Activated CD4-positive, alpha-beta memory T cell treated with anti-CD3 and anti-CD28 coated beads, Interleukin-2, amount 10 ng/mL, durations not matched to agents 7 days and 5 days (primary cell): ENCODE measurements around the gene ALPK1. TPM values are rescaled to one million over a fixed set of nuclear protein-coding genes. Genes with fewer than 3 reads are reported as not detected.

Source experiments
- CTCF ChIA-PET: fragments of 350-600 bp; sonication (Branson Sonifier 250); formaldehyde crosslinking; loops from one replicate; lab custom pipeline; 2021; ENCODE audit warnings: antibody characterized with exemption, inconsistent platforms; lab: Charles Lee
- POLR2A ChIA-PET: fragments of 350-600 bp; sonication (Branson Sonifier 250); formaldehyde crosslinking; loops from one replicate; lab custom pipeline; 2021; ENCODE audit warnings: antibody characterized with exemption; lab: Charles Lee
- DNase-seq: peaks from one replicate; pipeline ENCODE4 v3.0.0-alpha.2; 2020
- H3K27ac Mint-ChIP-seq: one replicate; pipeline ENCODE4 v1.8.0; 2021; ENCODE audit warnings: mild to moderate bottlenecking, mixed read lengths
- H3K27me3 Mint-ChIP-seq: one replicate; pipeline ENCODE4 v1.8.0; 2021; ENCODE audit warnings: mixed read lengths
- H3K36me3 Mint-ChIP-seq: one replicate; pipeline ENCODE4 v1.8.0; 2021; ENCODE audit warnings: low read depth, mixed read lengths
- H3K4me1 Mint-ChIP-seq: one replicate; pipeline ENCODE4 v1.8.0; 2021; ENCODE audit warnings: mixed read lengths
- H3K4me3 Mint-ChIP-seq: one replicate; pipeline ENCODE4 v1.8.0; 2021; ENCODE audit warnings: mild to moderate bottlenecking, mixed read lengths
- H3K9me3 Mint-ChIP-seq: one replicate; pipeline ENCODE4 v1.8.0; 2021; ENCODE audit warnings: mixed read lengths
- total RNA-seq, 2 experiments: library from RNA; stranded (reverse); gene quantifications; one replicate each; pipeline ENCODE4 v1.2.3, GENCODE V29; 2021

Gene ALPK1
- 10 to 100 TPM; 11.4 to 12.3 TPM for total RNA-seq

GRCh38 chr4:112296949-112297880 is at the start of gene ALPK1:
ALPK1 (plus strand) TSS chr4:112297369.
- CTCF ChIA-PET, result interaction anchor here (0.7 to 1.5 kb wide), 4 partner anchors 13 to 420 kb away, joined by 3 to 4 read pairs (median 3); no protein-coding TSS in a partner anchor
- H3K27me3 Mint-ChIP-seq, result no peaks in the 10 kb centered on the region
- POLR2A ChIA-PET, result interaction anchor here (0.6 to 2.2 kb wide), 3 partner anchors 10 to 336 kb away, joined by 3 to 26 read pairs (median 3); partner anchors contain the start of gene TIFA
- H3K27ac Mint-ChIP-seq, result peak within 1 kb of the TSS; percentile 68
- H3K4me1 Mint-ChIP-seq, result peaks cover 25% of the 10 kb centered on the region
- no peaks in the 10 kb centered on the region for H3K36me3 Mint-ChIP-seq
- no peak for DNase-seq
- H3K9me3 Mint-ChIP-seq, result no peaks in the 10 kb centered on the region
- H3K4me3 Mint-ChIP-seq, result peak within 1 kb of the TSS; percentile 74

GRCh38 chr4:112251019-112251643 is 46.0 kb upstream of the ALPK1 start:
- Mint-ChIP-seq H3K4me1 (peaks cover 2% of the 10 kb centered on the region), H3K9me3 (no peaks in the 10 kb centered on the region), H3K4me3 (no peak overlapping the region), H3K27ac (no peak overlapping the region), H3K27me3 (no peaks in the 10 kb centered on the region), H3K36me3 (peaks cover 2% of the 10 kb centered on the region)
- no peak for DNase-seq
- CTCF ChIA-PET, result no interaction called here
- POLR2A ChIA-PET, result no interaction called here

GRCh38 chr4:112252234-112252633 is 44.9 kb upstream of the ALPK1 start:
- Mint-ChIP-seq H3K27ac (no peak overlapping the region), H3K4me1 (no peaks in the 10 kb centered on the region), H3K4me3 (no peak overlapping the region), H3K9me3 (no peaks in the 10 kb centered on the region), H3K36me3 (peaks cover 2% of the 10 kb centered on the region), H3K27me3 (no peaks in the 10 kb centered on the region)
- no peak for DNase-seq
- POLR2A ChIA-PET, result no interaction called here
- CTCF ChIA-PET, result no interaction called here

- Mint-ChIP-seq H3K4me1 (no peaks in the 10 kb centered on the region), H3K9me3 (no peaks in the 10 kb centered on the region), H3K36me3 (peaks cover 2% of the 10 kb centered on the region), H3K27me3 (no peaks in the 10 kb centered on the region), H3K4me3 (no peak overlapping the region), H3K27ac (no peak overlapping the region)
- CTCF ChIA-PET, result no interaction called here
- no peak for DNase-seq
- POLR2A ChIA-PET, result no interaction called here
These were observed 43.7 kb upstream of the ALPK1 start for GRCh38 chr4:112253382-112254000.

GRCh38 chr4:112257098-112257497 is 40.1 kb upstream of the ALPK1 start:
- Mint-ChIP-seq H3K36me3 (peaks cover 2% of the 10 kb centered on the region), H3K4me1 (no peaks in the 10 kb centered on the region), H3K9me3 (no peaks in the 10 kb centered on the region), H3K27me3 (no peaks in the 10 kb centered on the region), H3K27ac (no peak overlapping the region), H3K4me3 (no peak overlapping the region)
- ChIA-PET POLR2A (interaction anchor here (1.3 kb wide), 1 partner anchor 30 kb away, joined by 4 read pairs; no protein-coding TSS in a partner anchor), CTCF (interaction anchor here (0.7 kb wide), 1 partner anchor 19 kb away, joined by 3 read pairs; no protein-coding TSS in a partner anchor)
- DNase-seq, result no peak

GRCh38 chr4:112266823-112267222 is 30.3 kb upstream of the ALPK1 start:
- Mint-ChIP-seq H3K36me3 (peaks cover 17% of the 10 kb centered on the region), H3K27ac (no peak overlapping the region), H3K9me3 (no peaks in the 10 kb centered on the region), H3K4me3 (no peak overlapping the region), H3K4me1 (peaks cover 16% of the 10 kb centered on the region), H3K27me3 (no peaks in the 10 kb centered on the region)
- no peak for DNase-seq
- CTCF ChIA-PET, result interaction anchor here (0.9 to 1.6 kb wide), 4 partner anchors 19 to 167 kb away, joined by 3 to 7 read pairs (median 4); partner anchors contain the start of gene TIFA
- POLR2A ChIA-PET, result interaction anchor here (1.1 to 1.5 kb wide), 3 partner anchors 14 to 22 kb away, joined by 3 to 6 read pairs (median 3); partner anchors contain the start of gene TIFA

- Mint-ChIP-seq H3K4me3 (no peak overlapping the region), H3K4me1 (peaks cover 31% of the 10 kb centered on the region), H3K9me3 (no peaks in the 10 kb centered on the region), H3K27ac (no peak overlapping the region), H3K27me3 (no peaks in the 10 kb centered on the region), H3K36me3 (peaks cover 27% of the 10 kb centered on the region)
- ChIA-PET POLR2A (no interaction called here), CTCF (no interaction called here)
- DNase-seq, result no peak
These were observed 27.1 kb upstream of the ALPK1 start for GRCh38 chr4:112270051-112270450.

GRCh38 chr4:112270640-112271421 is 26.3 kb upstream of the ALPK1 start:
- no peak for DNase-seq
- POLR2A ChIA-PET, result interaction anchor here (1.0 to 1.2 kb wide), 2 partner anchors 13 to 15 kb away, joined by 4 read pairs; partner anchors contain the start of gene TIFA
- CTCF ChIA-PET, result interaction anchor here (0.7 kb wide), 1 partner anchor 15 kb away, joined by 4 read pairs; the partner anchor contains the start of gene TIFA
- H3K36me3 Mint-ChIP-seq, result peaks cover 32% of the 10 kb centered on the region
- no peak overlapping the region for H3K4me3 Mint-ChIP-seq
- peaks cover 36% of the 10 kb centered on the region for H3K4me1 Mint-ChIP-seq
- no peak overlapping the region for H3K27ac Mint-ChIP-seq
- no peaks in the 10 kb centered on the region for H3K9me3 Mint-ChIP-seq
- H3K27me3 Mint-ChIP-seq, result no peaks in the 10 kb centered on the region

GRCh38 chr4:112272292-112272691 is 24.9 kb upstream of the ALPK1 start:
- CTCF ChIA-PET, result no interaction called here
- no peak overlapping the region for H3K4me3 Mint-ChIP-seq
- POLR2A ChIA-PET, result no interaction called here
- peaks cover 42% of the 10 kb centered on the region for H3K4me1 Mint-ChIP-seq
- no peak overlapping the region for H3K27ac Mint-ChIP-seq
- H3K36me3 Mint-ChIP-seq, result peaks cover 39% of the 10 kb centered on the region
- no peaks in the 10 kb centered on the region for H3K27me3 Mint-ChIP-seq
- H3K9me3 Mint-ChIP-seq, result no peaks in the 10 kb centered on the region
- DNase-seq, result no peak

GRCh38 chr4:112274959-112275358 is 22.2 kb upstream of the ALPK1 start:
- Mint-ChIP-seq H3K27me3 (no peaks in the 10 kb centered on the region), H3K36me3 (peaks cover 44% of the 10 kb centered on the region), H3K27ac (no peak overlapping the region), H3K4me1 (peaks cover 57% of the 10 kb centered on the region), H3K9me3 (no peaks in the 10 kb centered on the region), H3K4me3 (no peak overlapping the region)
- ChIA-PET POLR2A (interaction anchor here (0.9 to 2.9 kb wide), 2 partner anchors 11 to 241 kb away, joined by 3 to 26 read pairs; partner anchors contain the start of genes NEUROG2 and TIFA), CTCF (interaction anchor here (0.9 to 1.5 kb wide), 2 partner anchors 8 to 39 kb away, joined by 3 read pairs; no protein-coding TSS in a partner anchor)
- DNase-seq, result no peak

- Mint-ChIP-seq H3K27ac (no peak overlapping the region), H3K36me3 (peaks cover 44% of the 10 kb centered on the region), H3K4me3 (no peak overlapping the region), H3K9me3 (no peaks in the 10 kb centered on the region), H3K27me3 (no peaks in the 10 kb centered on the region), H3K4me1 (peaks cover 60% of the 10 kb centered on the region)
- no peak for DNase-seq
- ChIA-PET POLR2A (no interaction called here), CTCF (no interaction called here)
These were observed 21.1 kb upstream of the ALPK1 start for GRCh38 chr4:112276113-112276512.

- Mint-ChIP-seq H3K27ac (no peak overlapping the region), H3K4me1 (peaks cover 64% of the 10 kb centered on the region), H3K4me3 (no peak overlapping the region), H3K9me3 (no peaks in the 10 kb centered on the region), H3K27me3 (no peaks in the 10 kb centered on the region), H3K36me3 (peaks cover 47% of the 10 kb centered on the region)
- POLR2A ChIA-PET, result interaction anchor here (1.1 kb wide), 1 partner anchor 10 kb away, joined by 3 read pairs; no protein-coding TSS in a partner anchor
- no peak for DNase-seq
- CTCF ChIA-PET, result no interaction called here
These were observed 19.9 kb upstream of the ALPK1 start for GRCh38 chr4:112277220-112277619.
